ENCODE measurements around the gene KLHDC9.

DNA sequence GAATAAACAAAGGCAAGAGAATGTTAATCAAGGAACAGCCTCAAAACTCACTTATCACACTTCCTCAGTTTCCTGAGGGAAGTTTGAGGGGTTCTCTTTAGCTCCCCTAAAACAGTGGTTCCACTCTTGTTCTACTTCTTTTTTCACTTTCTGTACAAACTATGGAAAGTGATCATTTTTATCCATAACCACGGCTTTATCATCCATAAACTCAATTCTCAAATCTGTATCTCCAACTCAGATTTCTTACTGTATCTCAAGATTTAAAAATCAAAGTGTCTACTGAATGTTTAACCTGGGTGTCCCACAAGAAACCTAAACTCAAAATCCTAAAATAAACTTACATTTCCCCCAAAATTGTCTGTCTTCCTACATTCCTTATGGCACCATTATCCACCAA lies 15.8 kb downstream of the KLHDC9 start:
- TF ChIP-seq, protein P1, sequence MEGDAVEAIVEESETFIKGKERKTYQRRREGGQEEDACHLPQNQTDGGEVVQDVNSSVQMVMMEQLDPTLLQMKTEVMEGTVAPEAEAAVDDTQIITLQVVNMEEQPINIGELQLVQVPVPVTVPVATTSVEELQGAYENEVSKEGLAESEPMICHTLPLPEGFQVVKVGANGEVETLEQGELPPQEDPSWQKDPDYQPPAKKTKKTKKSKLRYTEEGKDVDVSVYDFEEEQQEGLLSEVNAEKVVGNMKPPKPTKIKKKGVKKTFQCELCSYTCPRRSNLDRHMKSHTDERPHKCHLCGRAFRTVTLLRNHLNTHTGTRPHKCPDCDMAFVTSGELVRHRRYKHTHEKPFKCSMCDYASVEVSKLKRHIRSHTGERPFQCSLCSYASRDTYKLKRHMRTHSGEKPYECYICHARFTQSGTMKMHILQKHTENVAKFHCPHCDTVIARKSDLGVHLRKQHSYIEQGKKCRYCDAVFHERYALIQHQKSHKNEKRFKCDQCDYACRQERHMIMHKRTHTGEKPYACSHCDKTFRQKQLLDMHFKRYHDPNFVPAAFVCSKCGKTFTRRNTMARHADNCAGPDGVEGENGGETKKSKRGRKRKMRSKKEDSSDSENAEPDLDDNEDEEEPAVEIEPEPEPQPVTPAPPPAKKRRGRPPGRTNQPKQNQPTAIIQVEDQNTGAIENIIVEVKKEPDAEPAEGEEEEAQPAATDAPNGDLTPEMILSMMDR (IDR thresholded peaks at IDR 0.05), result no peak
- TF ChIP-seq EP300 (IDR thresholded peaks at IDR 0.05), result no peak

Data from tibial nerve (tissue), 4 donors.